H9 (cell line): ENCODE data around the gene DMRTC2. TPM values are rescaled to one million over a fixed set of nuclear protein-coding genes. Genes with fewer than 3 reads are reported as not detected.

Experiments
- DNase-seq: peaks from one replicate; pipeline ENCODE4 v3.0.0-alpha.2; 2017
- H2AFZ ChIP-seq: one replicate; pipeline ENCODE4 v1.6.1; 2013; ENCODE audit warnings: mild to moderate bottlenecking, low read length, control low read depth, moderate library complexity
- H2AK5ac ChIP-seq: 2 replicates; pipeline ENCODE4 v1.6.1; 2013; ENCODE audit warnings: low read length, control low read depth, mixed read lengths; ENCODE audit not compliant: insufficient read length
- H2BK120ac ChIP-seq: one replicate; pipeline ENCODE4 v1.6.1; 2013; ENCODE audit warnings: low read depth, mild to moderate bottlenecking, low read length, control low read depth, inconsistent platforms; ENCODE audit not compliant: poor library complexity, severe bottlenecking
- H2BK12ac ChIP-seq: 2 replicates; pipeline ENCODE4 v1.6.1; 2013; ENCODE audit warnings: low read length, control low read depth, mixed read lengths, low read depth; ENCODE audit not compliant: insufficient read length
- H2BK15ac ChIP-seq: 2 replicates; pipeline ENCODE4 v1.6.1; 2013; ENCODE audit warnings: low read depth, low read length, control low read depth
- H2BK20ac ChIP-seq: one replicate; pipeline ENCODE4 v1.6.1; 2013; ENCODE audit warnings: low read depth, mild to moderate bottlenecking, low read length, control low read depth, inconsistent platforms; ENCODE audit not compliant: poor library complexity, severe bottlenecking
- H2BK5ac ChIP-seq: 2 replicates; pipeline ENCODE4 v1.6.1; 2013; ENCODE audit warnings: low read length, control low read depth, mixed read lengths; ENCODE audit not compliant: insufficient read length
- H3K14ac ChIP-seq: 2 replicates; pipeline ENCODE4 v1.6.1; 2013; ENCODE audit warnings: low read length, control low read depth; ENCODE audit not compliant: insufficient read depth
- H3K18ac ChIP-seq: 2 replicates; pipeline ENCODE4 v1.6.1; 2013; ENCODE audit warnings: low read depth, mild to moderate bottlenecking, mixed read lengths, low read length, control low read depth; ENCODE audit not compliant: insufficient read length
- H3K23ac ChIP-seq: 2 replicates; pipeline ENCODE4 v1.6.1; 2013; ENCODE audit warnings: low read length, control low read depth, mixed read lengths, low read depth; ENCODE audit not compliant: insufficient read length
- H3K23me2 ChIP-seq: 2 replicates; pipeline ENCODE4 v1.6.1; 2013; ENCODE audit warnings: low read depth, mild to moderate bottlenecking, mixed read lengths, low read length, control low read depth; ENCODE audit not compliant: insufficient read length, poor library complexity, severe bottlenecking
- H3K27ac ChIP-seq: 2 replicates; pipeline ENCODE4 v1.5.1; 2013; ENCODE audit warnings: low read length, control low read depth, mixed read lengths, low read depth; ENCODE audit not compliant: insufficient read length
- H3K27me3 ChIP-seq: 2 replicates; pipeline ENCODE4 v1.6.1; 2013; ENCODE audit warnings: low read length, control low read depth, inconsistent platforms; ENCODE audit not compliant: insufficient read depth
- H3K4ac ChIP-seq: 2 replicates; pipeline ENCODE4 v1.6.1; 2013; ENCODE audit warnings: low read depth, mild to moderate bottlenecking, control low read depth, inconsistent platforms, low read length, moderate library complexity
- H3K4me1 ChIP-seq: 2 replicates; pipeline ENCODE4 v1.6.1; 2013; ENCODE audit warnings: low read length, control low read depth, inconsistent platforms; ENCODE audit not compliant: insufficient read depth
- H3K4me2 ChIP-seq: 2 replicates; pipeline ENCODE4 v1.6.1; 2013; ENCODE audit warnings: low read length, control low read depth, mixed read lengths; ENCODE audit not compliant: insufficient read length, insufficient read depth
- H3K56ac ChIP-seq: 2 replicates; pipeline ENCODE4 v1.6.1; 2013; ENCODE audit warnings: low read depth, mild to moderate bottlenecking, mixed read lengths, low read length, control low read depth; ENCODE audit not compliant: insufficient read length
- H3K79me1 ChIP-seq: 2 replicates; pipeline ENCODE4 v1.6.1; 2013; ENCODE audit warnings: low read depth, mild to moderate bottlenecking, moderate library complexity, low read length, control low read depth, inconsistent platforms; ENCODE audit not compliant: insufficient read depth, poor library complexity, severe bottlenecking
- H3K79me2 ChIP-seq: 2 replicates; pipeline ENCODE4 v1.6.1; 2013; ENCODE audit warnings: low read length, control low read depth, inconsistent platforms; ENCODE audit not compliant: insufficient read depth
- H3K9ac ChIP-seq: 2 replicates; pipeline ENCODE4 v1.6.1; 2013; ENCODE audit warnings: low read length, control low read depth, mixed read lengths; ENCODE audit not compliant: insufficient read length; ENCODE audit errors: extremely low read depth
- H3K9me3 ChIP-seq: one replicate; pipeline ENCODE4 v1.6.1; 2013; ENCODE audit warnings: low read depth, low read length, inconsistent platforms; ENCODE audit not compliant: control insufficient read depth
- H3T11ph ChIP-seq: one replicate; pipeline ENCODE4 v1.6.1; 2013; ENCODE audit warnings: mild to moderate bottlenecking, low read length, control low read depth, inconsistent platforms
- H4K20me1 ChIP-seq: one replicate; pipeline ENCODE4 v1.6.1; 2013; ENCODE audit not compliant: control insufficient read depth, insufficient read length, insufficient read depth
- H4K5ac ChIP-seq: 2 replicates; pipeline ENCODE4 v1.6.1; 2013; ENCODE audit warnings: low read depth, mild to moderate bottlenecking, mixed read lengths, low read length, control low read depth; ENCODE audit not compliant: insufficient read length
- H4K8ac ChIP-seq: replicated peaks from 2 replicates; pipeline ENCODE4 v1.6.1; 2013; ENCODE audit warnings: low read length, control low read depth, mixed read lengths, low read depth; ENCODE audit not compliant: insufficient read length
- H4K91ac ChIP-seq: 2 replicates; pipeline ENCODE4 v1.6.1; 2013; ENCODE audit warnings: low read depth, mild to moderate bottlenecking, moderate library complexity, mixed read lengths, low read length, control low read depth; ENCODE audit not compliant: insufficient read length
- H3K27ac Mint-ChIP-seq, 3 experiments: 2 replicates in 2 of 3; 3 replicates in 1 of 3; pipeline ENCODE4 v1.8.0; 2020 to 2021; ENCODE audit warnings: mixed read lengths in 3 of 3, mild to moderate bottlenecking in 1 of 3, moderate library complexity in 1 of 3
- H3K27me3 Mint-ChIP-seq: 2 replicates; pipeline ENCODE4 v1.8.0; 2021; ENCODE audit warnings: low read depth, mild to moderate bottlenecking, moderate library complexity, mixed read lengths
- H3K36me3 Mint-ChIP-seq, 3 experiments: 2 replicates in 2 of 3; 3 replicates in 1 of 3; pipeline ENCODE4 v1.8.0; 2020 to 2021; ENCODE audit warnings: low read depth in 3 of 3, mixed read lengths in 3 of 3; ENCODE audit not compliant: insufficient read depth in 1 of 3
- H3K4me1 Mint-ChIP-seq, 2 experiments: 2 replicates each; pipeline ENCODE4 v1.8.0; 2020; ENCODE audit warnings: mixed read lengths in 2 of 2
- H3K4me3 Mint-ChIP-seq, 2 experiments: 2 replicates in 1 of 2; 3 replicates in 1 of 2; pipeline ENCODE4 v1.8.0; 2020 to 2021; ENCODE audit warnings: mild to moderate bottlenecking in 2 of 2, mixed read lengths in 2 of 2, moderate library complexity in 1 of 2
- H3K9me3 Mint-ChIP-seq, 2 experiments: 2 replicates in 1 of 2; 3 replicates in 1 of 2; pipeline ENCODE4 v1.8.0; 2020; ENCODE audit warnings: mild to moderate bottlenecking in 2 of 2, mixed read lengths in 2 of 2, moderate library complexity in 1 of 2
- CTCF ChIP-seq: fragments of 200-600 bp; sonication (generic); conservative IDR thresholded peaks from 3 replicates; pipeline ENCODE4 v1.8.0; 2021; ENCODE audit warnings: antibody characterized with exemption, mild to moderate bottlenecking
- WGBS: extraction: QIAGEN DNeasy Blood & Tissue Kit; methylation state at CpG from one replicate; pipeline ENCODE4 v1.1.7; 2013; ENCODE audit warnings: missing lambda C conversion rate, low lambda C conversion rate, mixed read lengths; ENCODE audit not compliant: insufficient read length; ENCODE audit errors: extremely low coverage; 5-methylcytosine and 5-hydroxymethylcytosine counted together
- total RNA-seq: library from RNA; stranded (reverse); gene quantifications from 2 replicates; pipeline ENCODE4 v1.2.1, GENCODE V29; 2021

The DMRTC2 gene
- total RNA-seq, 1 experiment from 2014 or later = not detected

- Histone ChIP-seq H3K56ac (no peak overlapping the region), H3K27ac (no peak overlapping the region), H2BK12ac (no peak overlapping the region), H3K9me3 (no peaks in the 10 kb centered on the region), H3K18ac (no peak overlapping the region), H2BK5ac (no peak overlapping the region), H4K8ac (no peak overlapping the region), H3K4ac (no peak overlapping the region), H3K4me1 (no peaks in the 10 kb centered on the region), H3K23ac (no peak overlapping the region), H3K23me2 (peaks cover 8% of the 10 kb centered on the region), H2BK15ac (no peak overlapping the region), H3K79me2 (no peaks in the 10 kb centered on the region), H4K91ac (no peak overlapping the region), H2BK120ac (no peak overlapping the region), H3K79me1 (no peaks in the 10 kb centered on the region), H3K14ac (no peak overlapping the region), H2AFZ (no peak overlapping the region), H4K20me1 (no peaks in the 10 kb centered on the region), H3K27me3 (no peaks in the 10 kb centered on the region; the same call in 1 of the 2 replicates), H4K5ac (no peak overlapping the region), H2BK20ac (no peak overlapping the region), H3K4me2 (no peak overlapping the region), H3K9ac (no peak overlapping the region), H3T11ph (no peak overlapping the region), H2AK5ac (no peak overlapping the region)
- peaks cover 47% of the 10 kb centered on the region for H3K27me3 Mint-ChIP-seq
- peaks cover 8 to 23% of the 10 kb centered on the region in 2 experiments for H3K4me1 Mint-ChIP-seq
- H3K36me3 Mint-ChIP-seq = no peaks in the 10 kb centered on the region
- no peak for TF ChIP-seq CTCF
- H3K4me3 Mint-ChIP-seq = no peak overlapping the region
- DNase-seq = no peak
- no peaks in the 10 kb centered on the region for H3K9me3 Mint-ChIP-seq
- no peak overlapping the region; a peak in 1 of 7 replicates for H3K27ac Mint-ChIP-seq
- no CpG with 5 or more reads among the region's 17 CpGs for WGBS
Observed at GRCh38 chr19:41877916-41878905, 33.4 kb downstream of the DMRTC2 start.
